ENCODE data around the gene VSTM4.

The VSTM4 gene

GRCh38 chr10:49089557-49090188 lies 25.6 kb downstream of the VSTM4 start:
- no peak for DNase-seq (ENCODE audit: low read depth)
- no peak for TF ChIP-seq CTCF (IDR thresholded peaks at IDR 0.05; ENCODE audit: low read depth, low read length, missing control alignments)

GRCh38 chr10:49089152-49089551 lies 26.2 kb downstream of the VSTM4 start:
- TF ChIP-seq CTCF (IDR thresholded peaks at IDR 0.05; ENCODE audit: low read depth, low read length, missing control alignments), result no peak
- H3K4me3 ChIP-seq (ENCODE audit: low read depth, low read length), result no peak overlapping the region
- no peak for DNase-seq (ENCODE audit: low read depth)

More at GRCh38 chr10:49089557-49090188, 25.6 kb downstream of the VSTM4 start:
- H3K4me3 ChIP-seq (ENCODE audit: low read depth, low read length), result no peak overlapping the region

GRCh38 chr10:49086889-49087288 lies 28.4 kb downstream of the VSTM4 start:
- DNase-seq (ENCODE audit: low read depth), result no peak
- H3K4me3 ChIP-seq (ENCODE audit: low read depth, low read length), result no peak overlapping the region
- TF ChIP-seq CTCF (IDR thresholded peaks at IDR 0.05; ENCODE audit: low read depth, low read length, missing control alignments), result no peak

GRCh38 chr10:49083261-49083660 lies 32.1 kb downstream of the VSTM4 start:
- no peak for DNase-seq (ENCODE audit: low read depth)
- no peak for TF ChIP-seq CTCF (IDR thresholded peaks at IDR 0.05; ENCODE audit: low read depth, low read length, missing control alignments)
- H3K4me3 ChIP-seq (ENCODE audit: low read depth, low read length), result no peak overlapping the region

GRCh38 chr10:49082766-49083165 lies 32.6 kb downstream of the VSTM4 start:
- H3K4me3 ChIP-seq (ENCODE audit: low read depth, low read length), result no peak overlapping the region
- TF ChIP-seq CTCF (IDR thresholded peaks at IDR 0.05; ENCODE audit: low read depth, low read length, missing control alignments), result no peak
- DNase-seq (ENCODE audit: low read depth), result no peak

GRCh38 chr10:49081547-49082275 lies 33.6 kb downstream of the VSTM4 start:
- no peak for DNase-seq (ENCODE audit: low read depth)
- H3K4me3 ChIP-seq (ENCODE audit: low read depth, low read length), result no peak overlapping the region
- TF ChIP-seq CTCF (IDR thresholded peaks at IDR 0.05; ENCODE audit: low read depth, low read length, missing control alignments), result no peak

GRCh38 chr10:49080965-49081364 lies 34.4 kb downstream of the VSTM4 start:
- no peak overlapping the region for H3K4me3 ChIP-seq (ENCODE audit: low read depth, low read length)
- no peak for TF ChIP-seq CTCF (IDR thresholded peaks at IDR 0.05; ENCODE audit: low read depth, low read length, missing control alignments)
- no peak for DNase-seq (ENCODE audit: low read depth)
